NCI-H510A treated with DMSO at 0.1 percent for 48 hours (cell line): ENCODE data around the gene GSX2.
"Not testable (repeated sequence)": the region's sequence is repeated elsewhere in the genome, so short reads cannot be mapped to it uniquely, and the experiment has no call there.

Source experiments
- DNase-seq: peaks from one replicate; lab custom pipeline; 2025; lab: John Stamatoyannopoulos, UW

The GSX2 gene

DNA sequence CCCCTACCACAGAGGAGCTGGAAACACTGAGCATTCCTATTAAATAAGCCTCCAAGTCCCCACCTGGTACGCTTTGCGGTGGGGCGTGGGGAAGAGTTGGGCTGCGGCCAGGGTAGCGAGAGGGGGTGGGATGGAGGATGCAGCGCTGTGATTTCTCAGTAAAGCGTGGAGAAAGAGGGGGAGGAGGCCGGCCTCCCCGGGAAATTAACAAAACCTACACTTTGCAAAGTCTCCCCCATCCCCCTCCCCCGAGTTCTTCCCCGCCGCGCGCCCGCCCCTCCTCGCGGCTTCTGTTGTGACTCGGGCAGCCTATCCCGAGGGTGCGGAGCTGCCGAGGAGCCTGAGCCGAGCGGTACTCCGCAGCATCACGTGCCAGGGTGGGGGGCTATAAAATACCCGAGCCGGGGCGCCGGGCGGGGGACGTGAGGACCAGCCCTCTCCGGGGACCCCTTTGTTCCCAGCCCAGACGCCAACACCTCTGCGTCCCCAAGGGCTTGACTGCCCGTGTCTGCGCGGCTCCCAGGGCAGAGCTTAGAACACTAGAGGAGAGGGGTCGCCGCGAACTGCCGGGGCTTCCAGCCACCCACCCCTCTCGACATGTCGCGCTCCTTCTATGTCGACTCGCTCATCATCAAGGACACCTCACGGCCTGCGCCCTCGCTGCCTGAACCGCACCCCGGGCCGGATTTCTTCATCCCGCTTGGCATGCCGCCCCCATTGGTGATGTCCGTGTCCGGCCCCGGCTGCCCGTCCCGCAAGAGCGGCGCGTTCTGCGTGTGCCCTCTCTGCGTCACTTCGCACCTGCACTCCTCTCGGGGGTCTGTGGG is at the start of gene GSX2:
Gene GSX2 (plus strand): TSS at position 416 of the 827 bp plus-strand sequence. CDS start 182 bp downstream, at position 598.
- peak; percentile 8 for DNase-seq

DNA sequence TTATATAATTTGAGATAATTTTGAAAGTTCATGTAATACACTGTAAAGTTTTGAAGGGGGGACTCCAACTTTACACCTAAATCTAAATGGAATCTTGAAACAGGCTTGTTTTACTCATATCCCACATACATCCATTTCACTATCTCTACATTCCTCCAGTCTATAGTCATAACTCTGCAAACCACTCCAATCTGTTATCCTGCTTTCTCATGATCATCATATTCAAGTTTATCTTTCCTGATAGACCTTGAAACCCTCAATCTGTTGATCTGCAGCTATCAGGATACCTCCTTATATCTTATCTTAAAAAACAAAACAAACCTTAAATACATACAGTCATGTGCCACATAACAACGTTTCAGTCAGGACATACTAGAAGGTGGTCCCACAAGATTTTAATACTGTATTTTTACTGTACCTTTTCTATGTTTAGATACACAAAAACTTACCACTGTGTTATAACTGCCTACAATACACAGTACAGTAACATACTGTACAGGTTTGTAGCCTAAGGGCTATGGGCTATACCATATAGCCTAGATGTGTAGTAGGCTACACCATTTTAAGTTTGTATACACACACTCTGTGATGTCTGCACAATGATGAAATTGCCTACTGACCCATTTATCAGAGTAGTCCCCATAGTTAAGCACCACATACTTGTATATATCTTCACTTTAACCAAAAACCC is 49.6 kb upstream of the GSX2 start:
- DNase-seq, result no peak

DNA sequence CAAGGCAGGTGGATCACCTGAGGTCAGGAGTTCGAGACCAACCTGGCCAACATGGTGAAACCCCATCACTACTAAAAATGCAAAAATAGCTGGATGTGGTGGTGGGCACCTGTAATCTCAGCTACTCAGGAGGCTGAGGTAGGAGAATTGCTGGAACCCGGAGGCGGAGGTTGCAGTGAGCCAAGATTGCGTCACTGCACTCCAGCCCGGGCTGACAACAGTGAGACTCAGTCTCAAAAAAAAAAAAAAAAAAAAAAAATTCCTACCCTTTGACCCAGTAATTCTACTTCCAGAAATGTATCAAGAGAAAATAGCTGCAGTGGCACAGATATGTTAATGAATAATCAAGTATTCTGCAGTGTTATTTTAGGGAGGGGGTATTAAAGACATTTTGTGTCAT is 46.6 kb upstream of the GSX2 start:
- not testable (repeated sequence) for DNase-seq

DNA sequence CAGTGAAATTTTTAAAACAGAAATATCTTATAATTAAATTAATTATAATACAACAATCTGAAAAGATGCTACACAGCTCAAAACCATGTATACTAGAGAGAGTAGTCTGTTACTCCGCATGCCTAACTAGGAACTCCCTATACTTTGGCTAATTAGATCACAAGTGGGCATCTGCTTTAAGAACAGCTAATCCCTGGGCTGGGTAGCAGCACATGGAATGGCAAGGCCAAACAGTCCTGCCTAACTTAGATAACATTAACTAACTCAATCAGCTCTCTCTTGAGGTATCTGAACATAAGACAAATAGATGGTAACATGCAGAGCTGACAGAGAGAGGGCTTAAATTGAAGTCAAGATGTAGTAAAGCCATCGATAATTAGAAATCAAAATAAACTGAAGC is 45.5 kb upstream of the GSX2 start:
- DNase-seq, result no peak

DNA sequence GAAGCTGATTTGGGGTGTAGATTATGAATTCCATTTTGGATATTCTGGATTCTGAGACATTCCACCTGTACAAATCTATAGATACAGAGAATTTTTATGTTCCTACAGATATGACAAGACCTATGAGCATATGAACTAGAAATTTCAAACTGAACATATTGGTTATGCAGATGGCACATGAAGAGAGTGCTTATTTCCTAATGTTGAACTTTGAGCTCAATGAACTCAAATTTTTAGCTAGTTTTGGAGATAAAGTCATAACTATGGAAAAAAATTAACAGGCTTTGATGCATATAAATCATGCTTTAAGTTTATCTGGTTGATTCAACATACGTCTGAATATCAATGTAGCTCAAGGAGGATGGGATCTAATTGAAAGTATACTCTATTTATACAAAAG is 44.5 kb upstream of the GSX2 start:
- DNase-seq, result no peak

DNA sequence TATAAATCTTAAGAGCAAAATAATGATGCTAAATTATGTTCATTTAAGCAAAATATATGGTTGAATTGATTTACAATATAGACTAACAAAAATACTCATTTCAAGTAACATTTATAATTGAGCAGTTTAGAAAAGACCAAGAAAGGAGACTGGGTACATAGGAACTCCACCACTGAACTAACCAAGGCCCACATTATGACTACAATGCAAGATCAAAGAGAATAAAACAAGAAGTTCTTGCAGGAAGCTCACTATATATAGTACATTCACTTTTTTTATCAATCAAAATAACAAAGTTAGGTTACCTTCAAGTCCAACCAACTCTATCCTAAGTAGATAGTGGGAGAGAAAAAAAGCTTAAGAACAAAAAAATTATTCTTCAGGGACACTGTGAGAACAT is 43.6 kb upstream of the GSX2 start:
- DNase-seq, result no peak

DNA sequence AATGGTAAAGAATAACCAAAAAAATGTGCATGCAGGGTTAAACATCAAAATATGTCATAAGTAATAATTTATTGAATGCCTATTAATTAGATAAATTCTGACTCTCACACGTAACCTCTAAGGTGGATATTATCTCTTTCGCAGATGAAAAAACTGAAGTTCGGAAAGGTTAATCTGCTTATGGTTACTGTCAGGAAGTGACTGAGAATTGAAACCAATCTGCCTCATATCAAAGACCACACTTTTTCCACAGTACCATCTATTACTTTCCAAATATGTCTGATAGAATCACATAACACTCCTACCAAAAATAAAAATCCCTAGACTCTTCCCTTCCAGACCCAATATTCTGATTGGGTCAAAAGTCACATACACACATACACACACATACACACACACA is 41.8 kb upstream of the GSX2 start:
- no peak for DNase-seq

DNA sequence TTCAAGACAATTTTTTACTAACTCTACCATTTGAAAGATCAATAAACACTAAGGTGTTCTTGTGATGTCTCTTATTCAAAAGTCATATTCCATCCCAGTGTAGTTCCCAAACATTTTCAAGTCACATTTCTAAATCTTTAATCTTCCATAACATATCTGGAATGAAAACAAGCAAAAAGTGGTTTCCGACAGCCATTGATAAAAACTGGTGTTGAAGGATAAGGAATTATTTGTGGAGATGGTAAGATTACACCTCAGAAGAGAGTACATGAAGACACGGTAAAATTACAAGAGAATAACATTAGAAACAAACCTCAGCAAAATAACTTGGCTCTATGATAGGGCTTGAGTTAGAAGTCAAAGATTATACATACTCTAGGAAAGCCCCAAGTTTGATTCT is 39.8 kb upstream of the GSX2 start:
- no peak for DNase-seq

DNA sequence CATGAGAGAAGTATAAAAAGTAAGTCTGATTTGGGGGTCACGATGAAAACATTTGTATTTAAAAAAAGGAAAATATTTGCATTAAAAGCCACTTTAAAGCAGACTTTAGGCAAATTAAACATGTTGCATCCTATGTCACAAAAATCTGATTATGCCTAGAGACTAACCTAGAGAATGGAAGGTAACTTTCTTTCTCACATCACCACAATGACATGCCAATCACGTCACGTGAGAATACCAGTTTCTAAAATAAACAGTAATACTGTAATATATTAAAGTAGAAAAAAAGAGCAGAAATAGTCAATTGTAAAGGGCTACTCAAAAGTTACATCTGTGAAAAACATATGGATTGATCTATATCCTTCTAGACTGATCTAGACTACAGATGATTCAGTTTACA is 38.9 kb upstream of the GSX2 start:
- DNase-seq, result no peak

DNA sequence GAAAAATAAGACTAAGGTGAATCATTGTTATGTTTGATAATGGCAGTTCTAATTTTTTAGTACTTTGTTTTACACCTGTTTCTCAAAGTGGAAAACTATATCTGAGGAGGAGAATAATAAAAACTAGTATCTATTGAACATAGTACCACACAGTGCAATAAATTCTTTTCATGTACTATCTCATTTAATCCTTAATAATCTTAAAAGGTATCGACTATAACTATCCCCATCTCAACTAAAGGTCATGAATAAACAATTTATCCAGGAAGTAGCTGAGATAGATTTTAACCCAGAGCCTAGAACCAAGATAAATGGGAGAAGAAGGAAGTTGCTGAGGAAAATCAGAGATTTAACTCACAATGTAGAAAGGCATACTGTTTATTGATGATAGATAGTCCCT is 38.1 kb upstream of the GSX2 start:
- DNase-seq, result no peak

DNA sequence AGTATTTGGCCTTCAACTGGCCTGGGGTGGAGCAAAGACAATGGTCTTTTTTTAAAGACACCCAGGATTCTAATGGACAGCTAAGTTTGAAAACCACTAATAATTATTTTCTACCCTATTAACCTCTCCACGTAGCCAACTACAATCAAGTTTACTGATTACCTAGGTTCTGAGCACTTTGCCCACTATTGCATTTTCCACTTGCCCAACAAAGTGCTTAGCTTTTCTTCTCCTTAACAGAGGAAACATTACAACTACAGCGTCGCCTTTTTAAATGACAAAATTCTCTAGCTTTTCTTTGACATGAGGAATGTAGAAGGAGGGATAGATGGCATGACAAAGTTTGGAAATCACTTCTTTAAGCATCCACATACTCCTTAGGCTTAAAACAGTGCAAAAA is 37.6 kb upstream of the GSX2 start:
- DNase-seq, result no peak

DNA sequence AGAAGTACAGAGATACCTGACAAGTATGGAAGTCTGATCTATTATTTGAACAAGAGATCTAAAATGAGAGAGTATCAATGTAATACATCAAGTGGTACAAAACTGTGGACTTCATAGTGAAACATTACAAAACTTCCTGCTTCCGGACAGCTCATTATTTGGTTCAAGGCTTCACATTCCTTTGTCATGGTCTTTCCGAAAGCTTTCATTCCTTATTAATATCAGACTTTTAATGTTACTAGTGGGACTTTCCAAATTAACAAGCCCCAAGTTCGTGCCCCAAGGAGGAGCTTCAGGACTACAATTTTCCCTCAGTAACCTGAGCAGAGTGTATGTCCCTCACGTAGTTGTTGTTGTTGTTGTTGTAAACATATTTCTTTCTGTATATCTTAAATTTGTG is 36.7 kb upstream of the GSX2 start:
- DNase-seq, result peak; percentile 48

DNA sequence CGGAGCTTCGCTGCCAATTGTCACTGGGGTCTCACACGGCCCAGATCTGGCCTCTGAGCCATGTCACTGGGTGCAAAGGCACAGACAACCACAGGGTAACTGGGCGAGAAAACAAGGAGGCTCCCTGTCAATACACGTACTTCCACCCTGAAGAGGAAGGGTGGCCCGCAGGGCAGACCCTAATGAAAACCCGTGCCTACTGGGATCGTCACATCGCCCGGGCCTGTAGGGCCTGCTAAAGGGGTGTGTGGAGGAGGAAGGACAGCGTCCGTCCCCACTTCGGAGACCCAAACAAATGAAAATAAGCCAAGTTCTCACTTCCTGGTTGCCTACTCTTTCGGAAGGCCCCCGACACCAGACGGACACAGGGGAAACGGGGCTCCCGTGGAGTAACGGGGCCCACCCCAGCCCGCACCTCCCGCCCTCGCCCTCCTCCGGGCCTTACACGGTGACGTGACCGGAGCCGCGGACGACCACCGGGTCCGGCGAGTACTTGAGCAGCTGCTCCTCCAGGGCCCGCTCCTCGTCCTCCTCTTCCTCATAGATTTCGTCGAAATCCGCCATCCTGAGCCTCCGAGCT is 36.1 kb upstream of the GSX2 start:
- DNase-seq, result peak; percentile 45

DNA sequence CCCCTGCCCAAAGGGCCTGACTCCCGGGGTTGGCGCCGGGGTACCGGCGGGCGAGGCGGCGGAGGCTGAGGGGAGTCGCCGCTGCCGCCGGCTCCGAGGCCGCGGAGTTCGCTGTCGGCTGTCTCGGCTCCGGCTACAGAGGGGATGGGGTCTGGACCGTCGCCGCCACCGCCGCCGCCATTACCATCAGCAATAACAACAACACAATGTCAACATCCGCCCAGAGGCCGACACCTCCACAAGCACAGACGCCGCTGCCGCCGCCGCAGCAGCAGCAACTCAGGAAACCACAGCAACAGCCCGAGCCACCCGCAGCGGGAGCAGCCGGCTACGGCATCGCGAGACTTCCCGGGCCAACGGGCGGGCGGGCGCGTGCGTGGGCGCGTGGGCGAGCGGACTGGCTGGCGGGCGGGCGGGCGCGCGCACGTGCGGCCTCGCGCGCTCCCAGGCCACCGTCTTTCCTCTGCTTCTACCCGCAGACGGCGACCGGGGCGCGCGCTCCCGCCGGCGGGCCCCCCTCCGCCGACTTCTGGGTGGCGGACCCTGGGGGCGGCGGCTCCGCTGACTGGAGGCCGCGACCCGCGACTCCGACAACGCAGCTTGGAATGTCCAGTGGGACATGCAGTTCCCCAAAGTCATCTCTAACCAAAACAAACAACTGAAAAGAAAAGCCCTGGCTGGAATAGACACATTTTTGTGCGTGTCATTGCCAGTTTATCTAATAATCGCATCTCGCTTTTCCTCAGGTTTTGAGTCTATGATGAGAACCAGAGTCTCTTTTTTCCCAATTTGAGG is 35.4 kb upstream of the GSX2 start, which contains the start of gene CHIC2:
Gene CHIC2 (minus strand): TSS at position 289 of the 795 bp plus-strand sequence. CDS start 305 bp downstream, outside the sequence.
- peak; percentile 92 for DNase-seq

DNA sequence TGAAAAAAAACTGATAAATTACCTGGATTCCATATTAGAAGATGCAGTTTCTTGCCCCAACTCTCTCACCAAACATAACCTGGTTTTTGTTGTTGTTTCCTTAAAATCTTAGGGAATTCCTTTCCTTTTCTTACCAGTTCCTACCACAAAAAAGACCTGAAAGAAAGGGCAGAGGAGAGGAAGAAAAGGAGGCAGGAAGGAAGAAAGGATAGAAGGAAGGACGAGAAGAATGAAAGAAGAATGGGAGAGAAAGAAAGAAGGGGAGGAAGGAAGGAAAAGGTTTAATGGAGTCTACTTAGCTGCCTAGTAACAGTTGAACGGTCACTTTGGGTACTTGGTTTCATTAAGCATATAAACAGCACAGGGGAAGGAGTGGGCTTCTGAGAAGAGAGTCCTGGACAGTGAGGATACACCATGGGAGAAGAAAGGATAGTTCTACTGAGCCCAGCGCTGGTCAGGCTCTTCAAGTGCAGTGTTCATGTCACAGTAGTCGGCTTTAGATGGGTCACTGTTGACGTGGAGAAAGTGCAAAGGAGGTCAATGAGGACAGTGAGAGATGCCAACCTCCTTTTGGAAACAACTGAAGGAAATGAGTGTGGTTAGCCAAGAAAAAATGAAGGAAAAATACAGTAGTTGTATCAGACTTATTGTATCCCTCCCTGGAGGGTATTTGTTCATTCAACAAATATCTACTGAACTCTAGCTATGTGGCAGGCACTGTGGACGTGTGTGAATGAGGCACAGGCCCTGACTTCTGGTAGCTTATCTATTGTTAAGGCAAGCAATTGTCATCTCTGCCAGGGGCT is 34.5 kb upstream of the GSX2 start:
- DNase-seq, result peak; percentile 18

DNA sequence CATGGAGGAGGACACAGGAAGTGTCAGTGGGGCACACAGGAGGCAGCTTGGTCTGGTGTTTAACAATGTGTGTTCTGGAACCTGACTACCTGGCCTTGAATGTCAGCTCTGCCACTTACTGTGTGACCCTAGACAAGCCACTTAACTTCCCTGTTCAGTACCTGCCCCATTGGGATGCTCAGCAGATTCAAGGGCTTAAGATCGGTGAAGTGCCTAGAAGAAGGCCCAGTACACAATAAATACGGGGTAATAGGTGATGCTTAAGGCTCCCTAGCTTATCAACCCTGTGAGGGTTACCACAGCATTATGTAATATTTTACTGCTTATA is 33.9 kb upstream of the GSX2 start:
- DNase-seq, result no peak

DNA sequence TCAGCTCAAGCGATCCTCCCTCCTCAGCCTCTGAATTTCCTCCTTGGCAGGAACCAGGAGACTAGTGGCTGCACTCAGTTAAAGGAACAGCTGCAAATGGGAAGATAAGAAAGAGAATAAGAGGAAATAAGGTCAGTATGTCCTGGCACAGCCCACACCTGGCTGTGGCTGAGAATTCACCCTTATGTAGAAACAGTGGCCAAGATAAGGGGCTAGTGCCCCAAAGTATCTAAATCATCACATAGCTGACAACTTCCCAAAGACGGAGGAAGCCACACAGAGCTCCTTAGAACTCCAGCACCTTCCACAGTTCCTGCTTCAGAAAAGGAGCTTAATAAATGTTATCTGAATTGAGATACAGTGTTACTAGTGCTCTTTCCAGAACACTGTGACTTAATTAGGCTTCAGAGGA is 33.2 kb upstream of the GSX2 start:
- no peak for DNase-seq

DNA sequence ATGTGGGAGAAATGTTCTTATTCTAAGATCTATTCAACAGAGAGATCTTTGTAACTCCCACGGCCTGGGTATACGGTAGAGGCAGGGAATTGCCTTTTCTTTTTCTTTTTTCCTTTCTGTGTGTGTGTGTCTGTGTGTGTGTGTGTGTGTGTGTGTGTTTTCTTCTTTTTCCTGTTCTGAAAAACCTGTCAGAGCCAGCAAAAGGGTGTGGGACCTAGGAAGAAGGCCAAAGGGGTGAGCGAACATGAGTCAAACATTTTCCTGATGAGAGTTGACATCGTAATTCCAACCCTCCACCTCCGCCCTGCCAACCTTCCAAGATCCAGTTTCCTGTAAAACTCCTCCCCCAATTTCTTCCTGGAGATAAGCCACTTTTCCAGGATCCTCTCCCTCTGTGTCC is 32.8 kb upstream of the GSX2 start:
- DNase-seq, result no peak

DNA sequence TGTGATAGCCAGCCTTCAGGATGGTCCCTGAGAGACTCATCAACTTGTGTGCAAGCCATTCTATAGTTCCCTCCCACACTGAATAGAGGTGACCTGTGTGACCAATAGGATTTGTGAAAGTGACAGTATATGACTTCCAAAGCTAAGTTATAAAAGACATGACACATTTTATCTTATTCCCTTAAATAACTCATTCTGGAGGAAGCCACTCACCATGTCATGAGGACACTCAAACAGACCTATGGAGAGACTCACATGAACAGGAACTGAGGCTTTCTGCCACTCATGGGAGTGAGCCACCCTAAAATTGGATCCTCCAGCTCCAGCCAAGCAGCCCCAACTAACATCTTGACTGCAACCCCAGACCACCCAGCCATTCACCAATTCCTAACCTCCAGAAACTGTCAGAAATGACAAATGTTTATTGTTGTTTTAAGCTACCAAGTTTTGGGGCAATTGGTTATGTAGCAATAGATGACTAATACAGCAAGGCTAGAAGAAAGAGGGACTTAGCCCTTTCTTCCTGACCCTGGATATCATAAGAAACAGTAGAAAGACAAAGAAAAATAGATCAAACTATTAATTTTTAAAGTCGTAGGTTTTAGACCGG is 26.6 kb upstream of the GSX2 start:
- no peak for DNase-seq

DNA sequence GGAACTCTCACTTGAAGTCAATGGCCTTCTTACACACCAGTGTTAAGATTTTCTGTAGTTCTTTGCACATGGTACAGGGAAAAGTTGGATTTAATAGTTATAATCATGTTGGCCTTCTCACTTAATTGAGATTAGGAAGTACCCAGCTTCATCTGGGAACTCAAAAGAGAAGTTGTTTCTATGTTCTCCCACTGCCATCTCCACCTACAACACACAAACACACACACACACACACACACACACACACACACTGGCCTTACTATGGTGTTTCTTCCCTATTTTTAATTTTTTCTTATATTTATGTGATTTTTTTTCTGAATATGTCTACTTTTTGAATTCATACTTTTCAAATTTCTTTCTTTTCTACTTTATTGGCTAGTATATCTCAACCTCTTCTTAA is 25.6 kb upstream of the GSX2 start:
- no peak for DNase-seq

DNA sequence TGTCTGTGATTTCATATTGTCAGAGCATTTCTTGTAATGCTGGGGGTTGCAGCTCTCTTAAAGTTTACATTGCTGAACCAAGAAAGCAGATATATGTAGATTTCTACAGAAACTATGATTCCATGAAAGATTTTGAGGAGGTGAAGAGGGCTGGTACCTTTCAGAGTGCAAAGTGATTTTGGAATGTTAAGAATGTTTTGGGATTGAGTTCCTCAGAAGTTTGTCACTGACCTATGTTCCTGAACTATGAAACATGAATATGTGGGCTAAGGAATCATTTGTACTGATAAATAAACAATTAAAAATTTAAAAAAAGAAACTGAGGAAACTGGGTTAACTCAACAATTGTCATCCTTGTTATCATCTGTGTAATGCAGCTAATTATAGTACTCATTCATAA is 23.3 kb upstream of the GSX2 start:
- DNase-seq, result no peak
